Measurements from ENCODE around the gene ANKRD22. TPM values are rescaled to one million over a fixed set of nuclear protein-coding genes. Genes with fewer than 3 reads are reported as not detected.
A peak's percentile ranks its signal among the peaks of the same experiment; 100 is the strongest.

ANKRD22 gene
- total RNA-seq, 1 experiment from 2014 or later: 4.9 TPM

- peak overlapping the region; percentile 92 for H3K27ac ChIP-seq
- H3K4me1 ChIP-seq (replicated peaks; ENCODE audit: insufficient read depth): peaks cover 32% of the 10 kb centered on the region
- no peaks in the 10 kb centered on the region for H3K27me3 ChIP-seq (ENCODE audit: insufficient read depth, low read depth)
- no peak for DNase-seq
- peaks cover 49% of the 10 kb centered on the region for H3K79me2 ChIP-seq (ENCODE audit: low read depth)
- H3K36me3 ChIP-seq (ENCODE audit: low read depth): peaks cover 8% of the 10 kb centered on the region; the same call in 1 of the 2 replicates
- H3K4me2 ChIP-seq: peak overlapping the region; percentile 82
- ChIA-PET CTCF (no interaction called here), POLR2A (ENCODE audit: unreplicated experiment) (interaction anchor here (0.7 kb wide), 1 partner anchor 20 kb away, joined by 3 read pairs; no protein-coding TSS in a partner anchor)
- no TSS peak for BruUV-seq (replicated peaks)
- no peaks in the 10 kb centered on the region for H4K20me1 ChIP-seq (ENCODE audit: insufficient read depth)
- H2AFZ ChIP-seq: peak overlapping the region; percentile 85
- peak overlapping the region; percentile 82 for H3K4me3 ChIP-seq
- intact Hi-C loops (cut with micrococcal nuclease; ENCODE audit: unreplicated experiment): loop anchor here (2.0 to 5.0 kb wide), 2 partner anchors 31 to 44 kb away; partner anchors contain the start of gene ANKRD22
- H3K9me2 ChIP-seq (ENCODE audit: insufficient read depth): no peaks in the 10 kb centered on the region
- peaks cover 16% of the 10 kb centered on the region; the same call in 1 of the 2 replicates for H3F3A ChIP-seq (ENCODE audit: insufficient read depth, low read depth)
- TF ChIP-seq CTCF (conservative IDR thresholded peaks at IDR 0.05) (no peak), EZH2 (IDR thresholded peaks at IDR 0.05; ENCODE audit: low read depth) (no peak)
- H3K9me3 ChIP-seq (ENCODE audit: insufficient read depth, low read depth): no peaks in the 10 kb centered on the region
These were observed 29.7 kb upstream of the ANKRD22 start for GRCh38 chr10:88881320-88881719.

- H3K27me3 ChIP-seq (ENCODE audit: insufficient read depth, low read depth): no peaks in the 10 kb centered on the region
- peaks cover 16% of the 10 kb centered on the region; the same call in 1 of the 2 replicates for H3F3A ChIP-seq (ENCODE audit: insufficient read depth, low read depth)
- intact Hi-C loops (cut with micrococcal nuclease; ENCODE audit: unreplicated experiment): loop anchor here (1.0 to 5.0 kb wide), 3 partner anchors 30 to 52 kb away; partner anchors contain the start of gene ANKRD22
- no peak for TF ChIP-seq EZH2 (IDR thresholded peaks at IDR 0.05; ENCODE audit: low read depth)
- peak; percentile 27; the same call in 1 of the 2 replicates for TF ChIP-seq CTCF (conservative IDR thresholded peaks at IDR 0.05)
- CTCF ChIA-PET: no interaction called here
- peaks cover 41% of the 10 kb centered on the region for H3K79me2 ChIP-seq (ENCODE audit: low read depth)
- peak overlapping the region; percentile 82 for H3K4me3 ChIP-seq
- peak overlapping the region; percentile 85 for H2AFZ ChIP-seq
- H3K36me3 ChIP-seq (ENCODE audit: low read depth): peaks cover 8% of the 10 kb centered on the region; the same call in 1 of the 2 replicates
- no peaks in the 10 kb centered on the region for H3K9me3 ChIP-seq (ENCODE audit: insufficient read depth, low read depth)
- H3K4me2 ChIP-seq: peak overlapping the region; percentile 82
- no peaks in the 10 kb centered on the region for H3K9me2 ChIP-seq (ENCODE audit: insufficient read depth)
- BruUV-seq (replicated peaks): no TSS peak
- no peaks in the 10 kb centered on the region for H4K20me1 ChIP-seq (ENCODE audit: insufficient read depth)
- H3K4me1 ChIP-seq (replicated peaks; ENCODE audit: insufficient read depth): peaks cover 27% of the 10 kb centered on the region
- H3K27ac ChIP-seq: peak overlapping the region; percentile 92
- POLR2A ChIA-PET (ENCODE audit: unreplicated experiment): no interaction called here
- DNase-seq: peak; percentile 49 to 70
These were observed 28.8 kb upstream of the ANKRD22 start for GRCh38 chr10:88880282-88881076.

- H3F3A ChIP-seq (ENCODE audit: insufficient read depth, low read depth): peaks cover 16% of the 10 kb centered on the region; the same call in 1 of the 2 replicates
- ChIA-PET CTCF (no interaction called here), POLR2A (ENCODE audit: unreplicated experiment) (interaction anchor here (1.0 kb wide), 1 partner anchor 31 kb away, joined by 11 read pairs; no protein-coding TSS in a partner anchor)
- H3K4me3 ChIP-seq: peak within 1 kb of the TSS; percentile 82
- peak within 1 kb of the TSS; percentile 85 for H2AFZ ChIP-seq
- H3K27ac ChIP-seq: peak within 1 kb of the TSS; percentile 92
- no peaks in the 10 kb centered on the region for H3K9me2 ChIP-seq (ENCODE audit: insufficient read depth)
- intact Hi-C loops (cut with micrococcal nuclease; ENCODE audit: unreplicated experiment): loop anchor here (1.0 to 5.0 kb wide), 3 partner anchors 29 to 53 kb away; partner anchors contain the start of gene ANKRD22
- TSS peak; percentile 30 for BruUV-seq (replicated peaks)
- H3K4me1 ChIP-seq (replicated peaks; ENCODE audit: insufficient read depth): peaks cover 27% of the 10 kb centered on the region
- peaks cover 33% of the 10 kb centered on the region for H3K79me2 ChIP-seq (ENCODE audit: low read depth)
- peak within 1 kb of the TSS; percentile 82 for H3K4me2 ChIP-seq
- no peak for DNase-seq
- no peaks in the 10 kb centered on the region for H3K9me3 ChIP-seq (ENCODE audit: insufficient read depth, low read depth)
- peaks cover 8% of the 10 kb centered on the region; the same call in 1 of the 2 replicates for H3K36me3 ChIP-seq (ENCODE audit: low read depth)
- H4K20me1 ChIP-seq (ENCODE audit: insufficient read depth): no peaks in the 10 kb centered on the region
- TF ChIP-seq EZH2 (IDR thresholded peaks at IDR 0.05; ENCODE audit: low read depth) (no peak), CTCF (conservative IDR thresholded peaks at IDR 0.05) (no peak)
- no peaks in the 10 kb centered on the region for H3K27me3 ChIP-seq (ENCODE audit: insufficient read depth, low read depth)
These were observed 28.1 kb upstream of the ANKRD22 start, which contains the start of gene STAMBPL1 for GRCh38 chr10:88879534-88880281. TSS of gene STAMBPL1 (plus strand) at chr10:88880245. CDS start at chr10:88901709, 21,464 bp downstream.

Data from PC-9 (cell line).